Measurements from ENCODE around the gene EIF5B.
A peak's percentile ranks its signal among the peaks of the same experiment; 100 is the strongest.

The EIF5B gene

GRCh38 chr2:99406137-99406536 lies 68.9 kb downstream of the EIF5B start:
- DNase-seq, result no peak

GRCh38 chr2:99410276-99410675 lies 73.1 kb downstream of the EIF5B start:
- no peak for DNase-seq

GRCh38 chr2:99414566-99414965 lies 77.4 kb downstream of the EIF5B start:
- DNase-seq, result no peak

GRCh38 chr2:99417396-99417795 lies 80.2 kb downstream of the EIF5B start:
- no peak for DNase-seq

GRCh38 chr2:99420031-99420430 lies 82.8 kb downstream of the EIF5B start:
- peak; percentile 23 for DNase-seq

- DNase-seq, result peak; percentile 31
Observed at GRCh38 chr2:99420751-99421299, 83.6 kb downstream of the EIF5B start.

GRCh38 chr2:99421469-99421868 lies 84.3 kb downstream of the EIF5B start:
- no peak for DNase-seq

- no peak for DNase-seq
Observed at GRCh38 chr2:99422599-99422998, 85.4 kb downstream of the EIF5B start.

- DNase-seq, result no peak
Observed at GRCh38 chr2:99424371-99424770, 87.2 kb downstream of the EIF5B start.

- peak; percentile 51 for DNase-seq
Observed at GRCh38 chr2:99425022-99425421, 87.8 kb downstream of the EIF5B start.

- DNase-seq, result peak; percentile 33
Observed at GRCh38 chr2:99430614-99431291, 93.6 kb downstream of the EIF5B start.

GRCh38 chr2:99431587-99432275 lies 94.5 kb downstream of the EIF5B start:
- no peak for DNase-seq

- DNase-seq, result no peak
Observed at GRCh38 chr2:99433340-99433739, 96.2 kb downstream of the EIF5B start.

GRCh38 chr2:99436874-99437273 lies 99.7 kb downstream of the EIF5B start:
- no peak for DNase-seq

GRCh38 chr2:99439971-99440505 lies 102.8 kb downstream of the EIF5B start:
- DNase-seq, result no peak

- DNase-seq, result no peak
Observed at GRCh38 chr2:99442837-99443236, 105.6 kb downstream of the EIF5B start.

- DNase-seq, result no peak
Observed at GRCh38 chr2:99444222-99444621, 107.0 kb downstream of the EIF5B start.

- DNase-seq, result no peak
Observed at GRCh38 chr2:99445065-99445464, 107.9 kb downstream of the EIF5B start.

- peak; percentile 15 for DNase-seq
Observed at GRCh38 chr2:99448556-99448955, 111.4 kb downstream of the EIF5B start.

- DNase-seq, result no peak
Observed at GRCh38 chr2:99450199-99450598, 113.0 kb downstream of the EIF5B start.
